ENCODE results near the gene LHX4. TPM values are rescaled to one million over a fixed set of nuclear protein-coding genes. Genes with fewer than 3 reads are reported as not detected.

The LHX4 gene
- total RNA-seq, 3 donors from 2014 or later = not detected

DNA sequence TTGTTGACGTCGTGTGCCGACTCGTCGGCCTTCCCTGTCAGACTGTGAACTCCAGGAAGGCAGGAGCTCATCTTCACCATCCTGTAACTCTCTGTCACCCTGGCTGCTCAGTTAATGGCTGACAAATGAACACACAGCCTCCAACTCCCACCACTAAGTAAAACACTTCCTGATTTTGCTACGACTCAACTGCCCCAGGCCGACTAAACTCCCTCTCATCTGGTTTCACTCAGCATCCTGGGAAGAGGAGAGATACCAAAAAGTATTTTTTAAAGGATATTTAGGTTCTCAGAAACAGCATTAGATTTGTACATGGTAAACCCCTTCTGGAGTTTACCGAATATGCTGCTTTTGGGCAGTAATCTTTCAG lies 18.2 kb upstream of the LHX4 start:
- H3K36me3 ChIP-seq = no peaks in the 10 kb centered on the region
- H3K4me1 ChIP-seq = no peaks in the 10 kb centered on the region
- H3K4me3 ChIP-seq = no peak overlapping the region
- H3K9me3 ChIP-seq = no peaks in the 10 kb centered on the region
- no peaks in the 10 kb centered on the region for H3K27me3 ChIP-seq
- TF ChIP-seq, protein P1, sequence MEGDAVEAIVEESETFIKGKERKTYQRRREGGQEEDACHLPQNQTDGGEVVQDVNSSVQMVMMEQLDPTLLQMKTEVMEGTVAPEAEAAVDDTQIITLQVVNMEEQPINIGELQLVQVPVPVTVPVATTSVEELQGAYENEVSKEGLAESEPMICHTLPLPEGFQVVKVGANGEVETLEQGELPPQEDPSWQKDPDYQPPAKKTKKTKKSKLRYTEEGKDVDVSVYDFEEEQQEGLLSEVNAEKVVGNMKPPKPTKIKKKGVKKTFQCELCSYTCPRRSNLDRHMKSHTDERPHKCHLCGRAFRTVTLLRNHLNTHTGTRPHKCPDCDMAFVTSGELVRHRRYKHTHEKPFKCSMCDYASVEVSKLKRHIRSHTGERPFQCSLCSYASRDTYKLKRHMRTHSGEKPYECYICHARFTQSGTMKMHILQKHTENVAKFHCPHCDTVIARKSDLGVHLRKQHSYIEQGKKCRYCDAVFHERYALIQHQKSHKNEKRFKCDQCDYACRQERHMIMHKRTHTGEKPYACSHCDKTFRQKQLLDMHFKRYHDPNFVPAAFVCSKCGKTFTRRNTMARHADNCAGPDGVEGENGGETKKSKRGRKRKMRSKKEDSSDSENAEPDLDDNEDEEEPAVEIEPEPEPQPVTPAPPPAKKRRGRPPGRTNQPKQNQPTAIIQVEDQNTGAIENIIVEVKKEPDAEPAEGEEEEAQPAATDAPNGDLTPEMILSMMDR (IDR thresholded peaks at IDR 0.05) = no peak
- no peak for TF ChIP-seq POLR2AphosphoS5 (IDR thresholded peaks at IDR 0.05)
- no peak for TF ChIP-seq POLR2A (IDR thresholded peaks at IDR 0.05)
- H3K27ac ChIP-seq = no peak overlapping the region
- no peak for DNase-seq (ENCODE audit: low spot score in 2 of 2)
- intact Hi-C loops (cut with DNase I; ENCODE audit: low total_unique reads) = no loop called here

DNA sequence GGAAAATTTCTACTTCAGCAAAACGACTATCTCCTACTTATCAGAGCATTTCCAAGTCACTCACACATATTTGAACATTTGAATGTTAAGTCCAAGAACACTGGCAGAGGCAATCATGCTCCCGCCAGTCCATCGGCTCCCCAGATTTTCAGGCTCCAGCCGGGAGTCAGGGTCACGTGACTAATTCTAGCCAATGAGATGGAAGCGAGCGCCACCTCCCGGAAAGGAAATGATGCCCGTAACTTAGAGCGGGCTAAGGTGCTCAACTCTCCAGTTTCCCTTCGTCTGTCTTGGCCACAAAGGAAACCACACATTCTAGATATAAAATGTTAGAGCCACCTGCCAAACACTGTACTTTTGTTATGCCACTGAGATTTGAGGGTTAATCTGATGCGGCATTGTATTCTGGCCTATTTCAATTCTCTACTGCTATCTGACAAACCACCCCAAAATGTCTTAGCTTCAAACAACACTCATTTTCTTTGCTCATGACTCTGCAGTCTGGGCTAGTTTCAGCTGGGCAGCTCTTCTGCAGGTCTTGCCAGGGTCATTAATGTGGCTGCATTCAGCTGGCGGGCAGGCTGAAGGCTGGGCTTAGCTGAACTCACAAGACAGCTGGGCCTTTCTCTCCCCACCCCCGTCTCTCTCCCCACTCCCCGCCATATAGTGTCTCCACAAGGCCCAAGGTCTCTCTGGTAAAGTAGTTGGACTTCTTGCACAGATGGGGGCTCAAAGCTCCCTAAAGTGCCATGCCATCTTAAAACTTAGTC lies 16.5 kb upstream of the LHX4 start:
- Histone ChIP-seq H3K27ac (no peak overlapping the region), H3K4me3 (no peak overlapping the region), H3K4me1 (no peaks in the 10 kb centered on the region), H3K36me3 (no peaks in the 10 kb centered on the region), H3K27me3 (no peaks in the 10 kb centered on the region), H3K9me3 (no peaks in the 10 kb centered on the region)
- no peak for TF ChIP-seq POLR2A (IDR thresholded peaks at IDR 0.05)
- no peak for TF ChIP-seq POLR2AphosphoS5 (IDR thresholded peaks at IDR 0.05)
- TF ChIP-seq, protein P1 (IDR thresholded peaks at IDR 0.05) = no peak
- DNase-seq (ENCODE audit: low spot score in 2 of 2) = no peak
- intact Hi-C loops (cut with DNase I; ENCODE audit: low total_unique reads) = no loop called here

DNA sequence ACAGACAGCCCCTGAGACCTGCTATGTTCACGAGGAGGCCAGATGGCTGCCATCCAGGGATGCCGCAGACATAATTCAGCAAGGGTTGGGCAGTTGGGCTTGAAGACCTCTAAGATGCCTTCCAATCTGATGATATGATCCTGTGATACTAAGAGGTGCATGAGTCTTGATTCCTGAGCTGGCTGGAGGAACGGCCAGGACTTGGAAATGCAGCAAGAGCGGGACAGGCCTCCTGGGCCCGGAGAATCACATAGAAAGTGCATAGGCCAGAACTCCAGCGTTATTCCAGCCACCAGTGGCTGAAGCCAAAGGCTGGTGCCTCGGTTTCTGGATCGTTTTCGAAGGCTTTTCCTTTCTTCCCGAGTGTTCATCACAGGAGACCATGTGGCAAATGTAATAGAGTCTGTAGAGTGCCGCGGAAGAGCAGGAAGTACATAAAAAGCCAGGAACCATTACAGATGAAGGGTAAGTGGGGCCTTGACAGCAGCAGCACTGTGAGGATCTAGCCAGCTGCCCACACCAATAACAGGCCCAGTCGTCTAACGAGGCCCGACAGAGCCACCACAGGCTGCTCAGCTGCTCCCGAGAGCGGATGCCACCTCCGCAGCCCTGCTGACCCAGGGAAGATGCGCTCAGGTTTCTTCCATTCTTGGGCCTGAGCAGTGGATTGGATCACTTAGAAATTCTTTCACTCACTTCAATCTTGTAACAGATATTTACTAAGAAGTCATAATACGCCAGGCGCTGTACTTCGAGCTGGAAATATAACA lies 14.0 kb upstream of the LHX4 start:
- TF ChIP-seq, protein P1 (IDR thresholded peaks at IDR 0.05) = no peak
- TF ChIP-seq POLR2AphosphoS5 (IDR thresholded peaks at IDR 0.05) (no peak), POLR2A (IDR thresholded peaks at IDR 0.05) (no peak)
- Histone ChIP-seq H3K9me3 (no peaks in the 10 kb centered on the region), H3K4me3 (no peak overlapping the region), H3K36me3 (no peaks in the 10 kb centered on the region), H3K4me1 (no peaks in the 10 kb centered on the region), H3K27ac (no peak overlapping the region), H3K27me3 (no peaks in the 10 kb centered on the region)
- peak in 1 of 2 donors; percentile 24 for DNase-seq (ENCODE audit: low spot score in 2 of 2)
- intact Hi-C loops (cut with DNase I; ENCODE audit: low total_unique reads) = no loop called here

DNA sequence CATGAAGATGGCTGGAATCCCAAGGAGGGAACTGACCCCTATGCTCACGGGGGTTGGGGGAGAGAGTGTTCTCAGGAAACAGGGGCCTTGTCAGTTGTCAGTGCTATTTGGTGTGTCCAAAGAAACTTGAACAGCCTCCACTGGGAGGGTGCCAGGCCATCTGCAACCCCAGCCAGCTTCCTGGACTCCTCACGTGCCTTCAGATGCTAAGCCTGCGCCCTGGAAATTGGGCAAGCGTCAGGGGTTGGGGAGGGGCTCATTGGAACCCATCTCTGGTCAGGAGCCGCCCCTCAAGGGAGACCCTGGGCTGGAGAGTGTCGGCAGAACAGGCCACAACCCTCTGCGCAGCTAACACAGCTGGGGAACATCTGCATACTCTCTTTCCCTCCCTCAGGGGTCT lies 13.1 kb upstream of the LHX4 start:
- H3K27ac ChIP-seq = no peak overlapping the region
- no peak for TF ChIP-seq POLR2A (IDR thresholded peaks at IDR 0.05)
- TF ChIP-seq, protein P1 (IDR thresholded peaks at IDR 0.05) = no peak
- TF ChIP-seq POLR2AphosphoS5 (IDR thresholded peaks at IDR 0.05) = no peak

More for the DNA sequence above, 13.1 kb upstream of the LHX4 start:
- intact Hi-C loops (cut with DNase I; ENCODE audit: low total_unique reads) = no loop called here
- H3K4me1 ChIP-seq = no peaks in the 10 kb centered on the region
- no peak for DNase-seq (ENCODE audit: low spot score in 2 of 2)
- H3K4me3 ChIP-seq = no peak overlapping the region
- no peaks in the 10 kb centered on the region for H3K9me3 ChIP-seq
- no peaks in the 10 kb centered on the region for H3K27me3 ChIP-seq
- no peaks in the 10 kb centered on the region for H3K36me3 ChIP-seq

Measured in breast epithelium (tissue), 4 donors.